OCI-LY7 (cell line): ENCODE data around the gene YWHAB.

Experiments
- CTCF ChIP-seq: fragments of 200-600 bp; sonication (generic); conservative IDR thresholded peaks from 2 replicates; pipeline ENCODE4 v1.5.1; 2014; ENCODE audit warnings: mild to moderate bottlenecking, antibody characterized with exemption, low read length, moderate library complexity, mixed read lengths
- EZH2phosphoT487 ChIP-seq: fragments of 200-600 bp; sonication (generic); IDR thresholded peaks from 2 replicates; pipeline ENCODE4 v1.6.1; 2018; ENCODE audit warnings: low read depth, borderline replicate concordance, mild to moderate bottlenecking, mixed run types, antibody characterized with exemption, low read length, moderate library complexity, mixed read lengths

GRCh38 chr20:44858606-44859360 is 26.7 kb upstream of the YWHAB start:
- TF ChIP-seq CTCF (no peak), EZH2phosphoT487 (no peak)
